Prostate gland (tissue), 2 donors: Measurements from ENCODE around the gene PSMB1.

ENCODE experiments used
- POLR2AphosphoS5 ChIP-seq: sonication (generic); formaldehyde crosslinking; IDR thresholded peaks from one replicate; pipeline ENCODE4 v1.6.1; 2017; ENCODE audit warnings: antibody characterized with exemption
- TF ChIP-seq, protein P1 (sequence below), 4 experiments: fragments of 200-600 bp in 2 of 4; fragments of 450-650 bp in 2 of 4; sonication (generic) in 2 of 4; IDR thresholded peaks; 1 replicate in 3 of 4; 2 replicates in 1 of 4; pipeline ENCODE4 v1.5.1; 2016 to 2019; ENCODE audit warnings: antibody characterized with exemption in 4 of 4, mild to moderate bottlenecking in 2 of 4, moderate library complexity in 2 of 4

DNA sequence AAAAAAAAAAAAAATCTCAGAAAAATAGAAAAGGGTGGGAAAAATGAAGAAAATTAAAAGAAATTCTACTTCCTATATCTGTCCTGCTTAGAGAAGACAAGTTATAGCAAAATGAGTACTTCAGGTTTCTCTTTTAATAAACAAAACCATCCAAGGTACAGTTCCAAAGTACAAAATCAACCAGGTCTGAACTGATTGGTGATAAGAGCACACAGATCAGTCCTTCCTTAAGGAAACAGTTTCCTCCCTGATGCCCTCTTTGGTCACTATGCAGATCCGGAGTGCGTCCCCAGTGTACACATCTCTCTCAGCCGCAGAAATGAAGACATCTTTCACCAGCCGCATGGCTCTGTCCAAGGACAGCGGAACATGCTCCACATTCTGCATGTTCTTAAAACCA is 18.1 kb downstream of the PSMB1 start:
- no peak for TF ChIP-seq POLR2AphosphoS5
- TF ChIP-seq, protein P1, sequence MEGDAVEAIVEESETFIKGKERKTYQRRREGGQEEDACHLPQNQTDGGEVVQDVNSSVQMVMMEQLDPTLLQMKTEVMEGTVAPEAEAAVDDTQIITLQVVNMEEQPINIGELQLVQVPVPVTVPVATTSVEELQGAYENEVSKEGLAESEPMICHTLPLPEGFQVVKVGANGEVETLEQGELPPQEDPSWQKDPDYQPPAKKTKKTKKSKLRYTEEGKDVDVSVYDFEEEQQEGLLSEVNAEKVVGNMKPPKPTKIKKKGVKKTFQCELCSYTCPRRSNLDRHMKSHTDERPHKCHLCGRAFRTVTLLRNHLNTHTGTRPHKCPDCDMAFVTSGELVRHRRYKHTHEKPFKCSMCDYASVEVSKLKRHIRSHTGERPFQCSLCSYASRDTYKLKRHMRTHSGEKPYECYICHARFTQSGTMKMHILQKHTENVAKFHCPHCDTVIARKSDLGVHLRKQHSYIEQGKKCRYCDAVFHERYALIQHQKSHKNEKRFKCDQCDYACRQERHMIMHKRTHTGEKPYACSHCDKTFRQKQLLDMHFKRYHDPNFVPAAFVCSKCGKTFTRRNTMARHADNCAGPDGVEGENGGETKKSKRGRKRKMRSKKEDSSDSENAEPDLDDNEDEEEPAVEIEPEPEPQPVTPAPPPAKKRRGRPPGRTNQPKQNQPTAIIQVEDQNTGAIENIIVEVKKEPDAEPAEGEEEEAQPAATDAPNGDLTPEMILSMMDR (IDR thresholded peaks at IDR 0.05) = no peak
